Measurements from ENCODE around the gene TAF9B.
"Not testable (repeated sequence)": the region's sequence is repeated elsewhere in the genome, so short reads cannot be mapped to it uniquely, and the experiment has no call there.

TAF9B gene

GRCh38 chrX:78116766-78117165 is 22.7 kb downstream of the TAF9B start:
- in situ Hi-C loops (cut with MboI; ENCODE audit: low sequenced_read_pairs) = no loop called here

DNA sequence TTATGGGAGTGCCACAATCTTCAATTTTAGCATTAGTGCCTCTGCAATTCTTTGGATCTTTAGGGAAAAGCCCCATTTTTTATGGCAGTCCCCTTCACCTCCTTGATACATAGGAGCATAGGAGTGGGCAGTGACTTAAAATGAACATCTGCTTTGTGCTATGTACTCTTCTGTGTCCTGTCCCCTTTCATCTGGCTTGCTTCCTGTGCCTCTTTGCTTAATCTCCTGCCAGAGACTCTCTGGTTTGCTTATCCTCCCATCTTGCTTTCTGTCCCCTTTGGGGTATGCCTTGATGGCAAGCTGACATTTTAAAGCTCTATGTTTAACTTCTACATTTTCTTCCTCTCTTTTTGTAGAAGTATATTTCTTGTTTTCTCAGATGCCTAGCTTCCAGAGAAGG is 23.1 kb downstream of the TAF9B start:
- in situ Hi-C loops (cut with MboI; ENCODE audit: low sequenced_read_pairs) = no loop called here

DNA sequence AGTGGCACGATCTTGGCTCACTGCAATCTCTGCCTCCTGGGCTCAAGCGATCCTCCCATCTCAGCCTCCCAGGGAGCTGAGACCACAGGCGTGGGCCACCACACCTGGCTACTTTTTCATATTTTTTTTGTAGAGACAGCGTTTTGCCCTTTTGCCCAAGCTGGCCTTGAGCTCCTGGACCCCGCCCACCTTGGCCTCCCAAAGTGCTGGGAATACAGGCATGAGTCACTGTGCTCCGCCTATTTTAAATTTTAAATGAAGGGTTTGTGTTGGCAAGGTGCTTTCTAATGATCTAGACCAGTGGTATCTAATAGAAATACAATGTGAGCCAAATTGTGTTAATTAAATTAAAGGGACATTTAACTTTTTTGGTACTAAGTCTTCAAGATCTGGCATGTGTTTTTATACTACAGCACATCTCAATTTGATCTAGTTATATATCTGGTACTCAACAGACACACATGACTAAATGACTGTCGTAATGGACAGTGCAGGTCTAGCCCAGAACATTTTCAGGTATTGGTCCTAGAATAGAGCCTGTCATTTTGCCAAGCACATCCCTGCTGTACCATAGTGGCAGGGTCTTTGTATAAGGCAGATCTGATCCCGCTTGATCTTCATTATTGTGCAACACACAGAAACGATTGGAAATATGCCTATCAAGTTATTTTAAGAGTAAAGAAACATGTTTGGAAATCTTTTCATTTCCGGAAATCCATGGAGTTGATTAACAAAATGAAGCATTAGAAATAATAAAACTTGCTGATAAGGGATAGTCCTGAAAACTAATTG is 28.1 kb downstream of the TAF9B start:
- in situ Hi-C loops (cut with MboI; ENCODE audit: low sequenced_read_pairs) = no loop called here

DNA sequence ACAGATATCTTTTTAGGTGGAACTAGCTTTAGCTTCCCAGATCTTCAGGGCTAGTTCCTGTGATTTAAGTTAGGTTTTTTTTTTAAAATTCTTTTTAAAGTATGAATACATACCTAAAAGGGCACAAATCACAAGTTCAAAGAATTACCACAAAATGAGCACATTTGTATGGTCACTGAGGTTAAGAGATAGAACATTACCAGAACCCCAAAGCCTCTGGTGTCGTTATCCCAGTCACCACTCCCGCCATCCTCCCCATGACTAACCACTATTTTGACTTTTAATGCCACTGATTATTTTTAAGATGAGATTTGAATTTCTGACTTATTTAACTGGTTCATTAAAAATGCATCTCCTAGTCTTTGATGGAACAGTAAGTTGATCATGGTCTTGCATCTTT is 30.0 kb downstream of the TAF9B start:
- in situ Hi-C loops (cut with MboI; ENCODE audit: low sequenced_read_pairs) = no loop called here

DNA sequence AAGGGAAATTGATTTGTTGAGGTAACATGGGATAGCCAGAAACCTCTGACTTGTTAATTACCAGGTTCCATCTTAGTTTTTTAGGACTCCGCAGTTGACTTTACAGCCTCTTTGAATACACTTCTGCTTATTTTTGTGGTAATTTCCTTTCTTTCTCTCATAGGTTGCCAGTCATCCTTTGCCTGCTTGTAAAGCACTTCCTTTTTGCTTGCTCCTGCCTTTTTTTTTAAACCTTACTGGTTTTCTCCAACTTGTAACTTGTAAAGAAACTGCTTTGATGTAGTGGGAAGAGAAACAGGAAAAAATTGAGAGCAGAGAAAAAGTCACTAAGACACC is 32.8 kb downstream of the TAF9B start:
- in situ Hi-C loops (cut with MboI; ENCODE audit: low sequenced_read_pairs) = no loop called here

GRCh38 chrX:78105944-78106650 is 33.4 kb downstream of the TAF9B start:
- in situ Hi-C loops (cut with MboI; ENCODE audit: low sequenced_read_pairs) = no loop called here

DNA sequence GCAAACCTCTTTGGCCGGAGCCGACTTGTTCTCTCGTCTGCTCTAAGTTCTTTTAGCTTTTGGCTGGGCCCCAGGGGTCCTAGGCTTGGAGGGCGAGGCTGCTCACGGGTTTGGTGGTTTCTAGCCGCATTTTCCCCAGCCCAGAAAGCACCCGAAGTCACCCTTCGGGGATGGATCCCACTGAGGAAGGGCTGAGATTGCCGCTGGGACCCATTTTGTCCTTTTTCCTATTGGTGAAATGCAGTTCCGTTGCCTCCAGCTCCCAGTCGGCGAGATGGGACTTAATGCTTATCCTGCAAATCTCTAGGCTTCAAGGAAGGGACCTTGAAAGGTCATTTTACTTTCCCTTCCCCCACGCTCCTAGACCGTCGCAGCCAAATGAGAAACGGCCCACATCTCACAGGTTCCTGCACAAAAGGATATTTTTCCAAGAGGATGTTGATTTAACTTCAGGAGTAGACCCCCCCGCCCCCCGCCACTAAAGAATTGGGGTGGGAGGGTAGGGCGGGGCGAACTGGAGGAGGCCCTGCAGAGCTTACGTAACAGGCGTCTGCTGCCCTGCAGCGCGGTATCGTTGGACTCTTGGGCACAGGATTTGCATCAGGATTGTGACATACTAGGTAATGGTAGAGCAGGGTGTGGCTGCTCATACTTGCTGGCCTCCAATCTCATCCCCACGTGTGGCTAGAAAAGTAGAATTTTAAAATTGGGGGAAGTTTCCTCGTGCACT is 34.8 kb downstream of the TAF9B start:
- in situ Hi-C loops (cut with MboI; ENCODE audit: low sequenced_read_pairs) = no loop called here

GRCh38 chrX:78103623-78104446 is 35.6 kb downstream of the TAF9B start, which contains the start of gene PGK1:
Gene PGK1 (plus strand): TSS chrX:78104248. CDS start chrX:78104341, 93 bp downstream.
- in situ Hi-C loops (cut with MboI; ENCODE audit: low sequenced_read_pairs) = no loop called here

DNA sequence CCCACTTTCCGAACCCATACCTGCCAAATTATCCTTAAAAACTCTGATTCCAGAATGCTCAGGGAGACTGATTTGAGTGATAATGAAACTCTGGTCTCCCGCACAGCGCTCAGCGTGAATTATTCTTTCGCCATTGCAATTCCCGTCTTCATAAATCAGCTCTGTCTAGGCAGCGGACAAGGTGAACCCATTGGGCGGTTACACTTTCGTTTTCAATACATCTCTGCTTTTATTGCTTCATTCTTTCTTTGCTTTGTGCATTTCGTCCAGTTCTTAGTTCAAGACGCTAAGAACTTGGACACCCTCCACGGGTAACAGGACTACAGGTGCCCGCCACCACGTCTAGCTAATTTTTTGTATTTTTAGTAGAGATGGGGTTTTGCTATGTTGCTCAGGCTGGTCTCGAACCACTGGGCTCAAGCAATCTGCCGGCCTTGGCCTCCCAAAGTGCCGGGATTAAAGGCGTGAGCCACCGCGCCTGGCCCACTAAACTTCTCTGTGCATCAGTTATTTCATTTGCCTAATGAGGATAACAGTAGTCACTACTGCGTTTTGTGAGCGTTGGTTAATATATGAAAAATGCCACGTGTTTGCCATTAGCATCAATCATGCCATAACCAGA is 36.3 kb downstream of the TAF9B start:
- in situ Hi-C loops (cut with MboI; ENCODE audit: low sequenced_read_pairs) = no loop called here

- in situ Hi-C loops (cut with MboI; ENCODE audit: low sequenced_read_pairs) = no loop called here
Measured at GRCh38 chrX:78102091-78102490, 37.4 kb downstream of the TAF9B start.

GRCh38 chrX:78098108-78098507 is 41.3 kb downstream of the TAF9B start:
- in situ Hi-C loops (cut with MboI; ENCODE audit: low sequenced_read_pairs) = no loop called here

- in situ Hi-C loops (cut with MboI; ENCODE audit: low sequenced_read_pairs) = no loop called here
Measured at GRCh38 chrX:78092296-78092695, 47.2 kb downstream of the TAF9B start.

DNA sequence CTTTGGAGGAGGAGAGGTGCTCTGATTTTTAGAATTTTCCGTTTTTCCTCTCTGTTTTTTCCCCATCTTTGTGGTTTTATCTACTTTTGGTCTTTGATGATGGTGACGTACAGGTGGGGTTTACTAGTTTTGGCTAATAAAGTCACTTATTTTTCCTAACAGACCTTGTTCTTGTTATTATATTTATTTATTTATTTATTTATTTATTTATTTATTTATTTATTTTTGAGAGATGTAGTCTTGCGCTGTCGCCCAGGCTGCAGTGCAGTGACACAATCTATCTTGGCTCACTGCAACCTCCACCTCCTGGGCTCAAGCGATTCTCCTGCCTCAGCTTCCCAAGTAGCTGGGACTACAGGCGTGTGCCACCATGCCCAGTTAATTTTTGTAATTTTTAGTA is 58.0 kb downstream of the TAF9B start:
- in situ Hi-C loops (cut with MboI; ENCODE audit: low sequenced_read_pairs) = not testable (repeated sequence)

All from HL-60/S4 treated with retinoic acid at 250 ng/mL for 4 days and 3 days (cell line).